Measurements from ENCODE around the gene SEPTIN12. TPM values are rescaled to one million over a fixed set of nuclear protein-coding genes. Genes with fewer than 3 reads are reported as not detected.
A peak's percentile ranks its signal among the peaks of the same experiment; 100 is the strongest.

The SEPTIN12 gene
- total and polyA plus RNA-seq, 2 of the 8 experiments (the other 6 are each of a cell fraction or from before 2014, with no cell fraction given) = 0.24 TPM; not detected in 1

GRCh38 chr16:4790871-4791270, 2.7 kb upstream of the SEPTIN12 start:
- Histone ChIP-seq H3K4me3 (ENCODE audit: extremely low read depth in 1 of 4, insufficient read depth in 2 of 4, low read depth in 3 of 4, low read length in 4 of 4) (no peak overlapping the region), H2BK5ac (ENCODE audit: low read depth, low read length) (no peak overlapping the region), H3K56ac (replicated peaks; ENCODE audit: insufficient read length, low read depth, low read length) (no peak overlapping the region), H3K4ac (replicated peaks; ENCODE audit: insufficient read length, low read depth, low read length) (no peak overlapping the region), H2BK15ac (ENCODE audit: low read length) (no peak overlapping the region), H3K14ac (ENCODE audit: insufficient read length) (no peak overlapping the region), H2BK20ac (ENCODE audit: low read length) (no peak overlapping the region), H4K91ac (replicated peaks; ENCODE audit: insufficient read length, low read length) (no peak overlapping the region), H3K4me2 (ENCODE audit: insufficient read depth in 1 of 2, low read depth in 2 of 2, low read length in 2 of 2) (no peak overlapping the region), H3K79me1 (ENCODE audit: low read depth, low read length) (no peaks in the 10 kb centered on the region), H4K5ac (ENCODE audit: insufficient read length, low read depth, low read length) (no peak overlapping the region), H3K18ac (ENCODE audit: extremely low read depth, low read length) (no peak overlapping the region), H3K27me3 (replicated peaks in 1 of 4; ENCODE audit: control insufficient read depth in 3 of 4, extremely low read depth in 1 of 4, insufficient read depth in 3 of 4, low read length in 3 of 4) (no peaks in the 10 kb centered on the region; a peak in 1 of 7 replicates), H4K8ac (ENCODE audit: extremely low read depth, insufficient read depth, low read length) (no peak overlapping the region), H3K4me1 (replicated peaks in 1 of 4; ENCODE audit: control insufficient read depth in 3 of 4, insufficient read depth in 4 of 4, low read length in 3 of 4) (peaks cover 0 to 13% (median 4%) of the 10 kb centered on the region in 4 experiments; a peak in 5 of 7 replicates), H3K9me3 (ENCODE audit: insufficient read depth in 2 of 2, low read depth in 1 of 2, low read length in 1 of 2) (no peaks in the 10 kb centered on the region), H3K9ac (replicated peaks in 1 of 4; ENCODE audit: extremely low read depth in 1 of 4, low read depth in 3 of 4, low read length in 3 of 4) (no peak overlapping the region), H2BK12ac (ENCODE audit: low read depth, low read length) (0 out of 2 replicates have a peak overlapping the region, but pooled peaks have one; percentile 29), H3K23me2 (ENCODE audit: low read depth, low read length) (no peaks in the 10 kb centered on the region), H2AFZ (ENCODE audit: low read length) (no peak overlapping the region), H3K79me2 (ENCODE audit: control insufficient read depth in 1 of 2, insufficient read depth in 2 of 2, low read length in 2 of 2) (no peaks in the 10 kb centered on the region), H4K20me1 (replicated peaks in 1 of 2; ENCODE audit: control insufficient read depth in 1 of 2, insufficient read depth in 2 of 2, low read length in 2 of 2) (no peaks in the 10 kb centered on the region), H2AK5ac (ENCODE audit: low read depth, low read length) (no peak overlapping the region; the same call in 1 of the 2 replicates), H3K23ac (ENCODE audit: insufficient read length) (no peak overlapping the region), H2BK120ac (replicated peaks; ENCODE audit: low read depth, low read length) (no peak overlapping the region), H3K36me3 (ENCODE audit: control insufficient read depth in 2 of 4, insufficient read depth in 4 of 4, low read length in 3 of 4) (no peaks in the 10 kb centered on the region), H3K27ac (ENCODE audit: low read depth, low read length) (no peak overlapping the region)
- POLR2A ChIA-PET (ENCODE audit: partially characterized antibody) = interaction anchor here (4.7 kb wide), 1 partner anchor 11 kb away, joined by 21 read pairs; the partner anchor contains the start of gene ROGDI
- CTCF ChIA-PET (ENCODE audit: partially characterized antibody) = interaction anchor here (0.7 kb wide), 1 partner anchor 205 kb away, joined by 3 read pairs; no protein-coding TSS in a partner anchor
- 91% methylated on average over 10 of the region's 10 CpGs; no CpG with 5 or more reads in 1 of the 2 experiments for WGBS, 2 experiments (ENCODE audit: extremely low coverage in 1 of 2, insufficient coverage in 1 of 2, insufficient read length in 1 of 2, insufficient replicate concordance in 2 of 2, low coverage in 1 of 2, low lambda C conversion rate in 2 of 2, missing lambda C conversion rate in 1 of 2)
- no peak for DNase-seq (ENCODE audit: low read depth in 1 of 2, low spot score in 2 of 2)
- FAIRE-seq = no peak
- no peak for TF ChIP-seq POLR2AphosphoS5 (IDR thresholded peaks at IDR 0.05; ENCODE audit: low read depth, low read length)
- no peak for TF ChIP-seq JUND (IDR thresholded peaks at IDR 0.05; ENCODE audit: low read length)
- TF ChIP-seq ATF2 (IDR thresholded peaks at IDR 0.05; ENCODE audit: low read length) = no peak
- TF ChIP-seq HDAC6 (IDR thresholded peaks at IDR 0.05; ENCODE audit: low read depth, low read length) = no peak
- no peak for TF ChIP-seq USF2 (IDR thresholded peaks at IDR 0.05; ENCODE audit: low read length)
- no peak for TF ChIP-seq MAFK (IDR thresholded peaks at IDR 0.05; ENCODE audit: low read depth, low read length)
- no peak for TF ChIP-seq FOSL1 (IDR thresholded peaks at IDR 0.05; ENCODE audit: insufficient read depth, low read depth, low read length)
- TF ChIP-seq ASH2L (IDR thresholded peaks at IDR 0.05; ENCODE audit: low read length) = no peak
- TF ChIP-seq TAF1 (IDR thresholded peaks at IDR 0.05; ENCODE audit: low read depth, low read length) = no peak
- TF ChIP-seq GTF2F1 (IDR thresholded peaks at IDR 0.05; ENCODE audit: borderline replicate concordance, low read depth, low read length) = no peak
- TF ChIP-seq TAF7 (optimal IDR thresholded peaks at IDR 0.05; ENCODE audit: borderline replicate concordance, low read depth, low read length) = no peak
- no peak for TF ChIP-seq TEAD4 (IDR thresholded peaks at IDR 0.05; ENCODE audit: low read depth, low read length)

Measured in H1 (cell line).